H9 (cell line): ENCODE data around the gene ATP6V0A4. TPM values are rescaled to one million over a fixed set of nuclear protein-coding genes. Genes with fewer than 3 reads are reported as not detected.

Experiments
- DNase-seq: peaks from one replicate; pipeline ENCODE4 v3.0.0-alpha.2; 2017
- H2AFZ ChIP-seq: one replicate; pipeline ENCODE4 v1.6.1; 2013; ENCODE audit warnings: mild to moderate bottlenecking, low read length, control low read depth, moderate library complexity
- H2AK5ac ChIP-seq: 2 replicates; pipeline ENCODE4 v1.6.1; 2013; ENCODE audit warnings: low read length, control low read depth, mixed read lengths; ENCODE audit not compliant: insufficient read length
- H2BK120ac ChIP-seq: one replicate; pipeline ENCODE4 v1.6.1; 2013; ENCODE audit warnings: low read depth, mild to moderate bottlenecking, low read length, control low read depth, inconsistent platforms; ENCODE audit not compliant: poor library complexity, severe bottlenecking
- H2BK12ac ChIP-seq: 2 replicates; pipeline ENCODE4 v1.6.1; 2013; ENCODE audit warnings: low read length, control low read depth, mixed read lengths, low read depth; ENCODE audit not compliant: insufficient read length
- H2BK15ac ChIP-seq: 2 replicates; pipeline ENCODE4 v1.6.1; 2013; ENCODE audit warnings: low read depth, low read length, control low read depth
- H2BK20ac ChIP-seq: one replicate; pipeline ENCODE4 v1.6.1; 2013; ENCODE audit warnings: low read depth, mild to moderate bottlenecking, low read length, control low read depth, inconsistent platforms; ENCODE audit not compliant: poor library complexity, severe bottlenecking
- H2BK5ac ChIP-seq: 2 replicates; pipeline ENCODE4 v1.6.1; 2013; ENCODE audit warnings: low read length, control low read depth, mixed read lengths; ENCODE audit not compliant: insufficient read length
- H3K14ac ChIP-seq: 2 replicates; pipeline ENCODE4 v1.6.1; 2013; ENCODE audit warnings: low read length, control low read depth; ENCODE audit not compliant: insufficient read depth
- H3K18ac ChIP-seq: 2 replicates; pipeline ENCODE4 v1.6.1; 2013; ENCODE audit warnings: low read depth, mild to moderate bottlenecking, mixed read lengths, low read length, control low read depth; ENCODE audit not compliant: insufficient read length
- H3K23ac ChIP-seq: 2 replicates; pipeline ENCODE4 v1.6.1; 2013; ENCODE audit warnings: low read length, control low read depth, mixed read lengths, low read depth; ENCODE audit not compliant: insufficient read length
- H3K23me2 ChIP-seq: 2 replicates; pipeline ENCODE4 v1.6.1; 2013; ENCODE audit warnings: low read depth, mild to moderate bottlenecking, mixed read lengths, low read length, control low read depth; ENCODE audit not compliant: insufficient read length, poor library complexity, severe bottlenecking
- H3K27ac ChIP-seq: 2 replicates; pipeline ENCODE4 v1.5.1; 2013; ENCODE audit warnings: low read length, control low read depth, mixed read lengths, low read depth; ENCODE audit not compliant: insufficient read length
- H3K27me3 ChIP-seq: 2 replicates; pipeline ENCODE4 v1.6.1; 2013; ENCODE audit warnings: low read length, control low read depth, inconsistent platforms; ENCODE audit not compliant: insufficient read depth
- H3K4ac ChIP-seq: 2 replicates; pipeline ENCODE4 v1.6.1; 2013; ENCODE audit warnings: low read depth, mild to moderate bottlenecking, control low read depth, inconsistent platforms, low read length, moderate library complexity
- H3K4me1 ChIP-seq: 2 replicates; pipeline ENCODE4 v1.6.1; 2013; ENCODE audit warnings: low read length, control low read depth, inconsistent platforms; ENCODE audit not compliant: insufficient read depth
- H3K4me2 ChIP-seq: 2 replicates; pipeline ENCODE4 v1.6.1; 2013; ENCODE audit warnings: low read length, control low read depth, mixed read lengths; ENCODE audit not compliant: insufficient read length, insufficient read depth
- H3K56ac ChIP-seq: 2 replicates; pipeline ENCODE4 v1.6.1; 2013; ENCODE audit warnings: low read depth, mild to moderate bottlenecking, mixed read lengths, low read length, control low read depth; ENCODE audit not compliant: insufficient read length
- H3K79me1 ChIP-seq: 2 replicates; pipeline ENCODE4 v1.6.1; 2013; ENCODE audit warnings: low read depth, mild to moderate bottlenecking, moderate library complexity, low read length, control low read depth, inconsistent platforms; ENCODE audit not compliant: insufficient read depth, poor library complexity, severe bottlenecking
- H3K79me2 ChIP-seq: 2 replicates; pipeline ENCODE4 v1.6.1; 2013; ENCODE audit warnings: low read length, control low read depth, inconsistent platforms; ENCODE audit not compliant: insufficient read depth
- H3K9ac ChIP-seq: 2 replicates; pipeline ENCODE4 v1.6.1; 2013; ENCODE audit warnings: low read length, control low read depth, mixed read lengths; ENCODE audit not compliant: insufficient read length; ENCODE audit errors: extremely low read depth
- H3K9me3 ChIP-seq: one replicate; pipeline ENCODE4 v1.6.1; 2013; ENCODE audit warnings: low read depth, low read length, inconsistent platforms; ENCODE audit not compliant: control insufficient read depth
- H3T11ph ChIP-seq: one replicate; pipeline ENCODE4 v1.6.1; 2013; ENCODE audit warnings: mild to moderate bottlenecking, low read length, control low read depth, inconsistent platforms
- H4K20me1 ChIP-seq: one replicate; pipeline ENCODE4 v1.6.1; 2013; ENCODE audit not compliant: control insufficient read depth, insufficient read length, insufficient read depth
- H4K5ac ChIP-seq: 2 replicates; pipeline ENCODE4 v1.6.1; 2013; ENCODE audit warnings: low read depth, mild to moderate bottlenecking, mixed read lengths, low read length, control low read depth; ENCODE audit not compliant: insufficient read length
- H4K8ac ChIP-seq: replicated peaks from 2 replicates; pipeline ENCODE4 v1.6.1; 2013; ENCODE audit warnings: low read length, control low read depth, mixed read lengths, low read depth; ENCODE audit not compliant: insufficient read length
- H4K91ac ChIP-seq: 2 replicates; pipeline ENCODE4 v1.6.1; 2013; ENCODE audit warnings: low read depth, mild to moderate bottlenecking, moderate library complexity, mixed read lengths, low read length, control low read depth; ENCODE audit not compliant: insufficient read length
- H3K27ac Mint-ChIP-seq, 3 experiments: 2 replicates in 2 of 3; 3 replicates in 1 of 3; pipeline ENCODE4 v1.8.0; 2020 to 2021; ENCODE audit warnings: mixed read lengths in 3 of 3, mild to moderate bottlenecking in 1 of 3, moderate library complexity in 1 of 3
- H3K27me3 Mint-ChIP-seq: 2 replicates; pipeline ENCODE4 v1.8.0; 2021; ENCODE audit warnings: low read depth, mild to moderate bottlenecking, moderate library complexity, mixed read lengths
- H3K36me3 Mint-ChIP-seq, 3 experiments: 2 replicates in 2 of 3; 3 replicates in 1 of 3; pipeline ENCODE4 v1.8.0; 2020 to 2021; ENCODE audit warnings: low read depth in 3 of 3, mixed read lengths in 3 of 3; ENCODE audit not compliant: insufficient read depth in 1 of 3
- H3K4me1 Mint-ChIP-seq, 2 experiments: 2 replicates each; pipeline ENCODE4 v1.8.0; 2020; ENCODE audit warnings: mixed read lengths in 2 of 2
- H3K4me3 Mint-ChIP-seq, 2 experiments: 2 replicates in 1 of 2; 3 replicates in 1 of 2; pipeline ENCODE4 v1.8.0; 2020 to 2021; ENCODE audit warnings: mild to moderate bottlenecking in 2 of 2, mixed read lengths in 2 of 2, moderate library complexity in 1 of 2
- H3K9me3 Mint-ChIP-seq, 2 experiments: 2 replicates in 1 of 2; 3 replicates in 1 of 2; pipeline ENCODE4 v1.8.0; 2020; ENCODE audit warnings: mild to moderate bottlenecking in 2 of 2, mixed read lengths in 2 of 2, moderate library complexity in 1 of 2
- CTCF ChIP-seq: fragments of 200-600 bp; sonication (generic); conservative IDR thresholded peaks from 3 replicates; pipeline ENCODE4 v1.8.0; 2021; ENCODE audit warnings: antibody characterized with exemption, mild to moderate bottlenecking
- WGBS: extraction: QIAGEN DNeasy Blood & Tissue Kit; methylation state at CpG from one replicate; pipeline ENCODE4 v1.1.7; 2013; ENCODE audit warnings: missing lambda C conversion rate, low lambda C conversion rate, mixed read lengths; ENCODE audit not compliant: insufficient read length; ENCODE audit errors: extremely low coverage; 5-methylcytosine and 5-hydroxymethylcytosine counted together
- total RNA-seq: library from RNA; stranded (reverse); gene quantifications from 2 replicates; pipeline ENCODE4 v1.2.1, GENCODE V29; 2021

ATP6V0A4 gene
- total RNA-seq, 1 experiment from 2014 or later: 0.79 TPM

- Histone ChIP-seq H3K9ac (no peak overlapping the region), H2BK12ac (no peak overlapping the region), H3K27me3 (no peaks in the 10 kb centered on the region), H3K4ac (no peak overlapping the region), H3K18ac (no peak overlapping the region), H3K79me2 (no peaks in the 10 kb centered on the region), H4K20me1 (no peaks in the 10 kb centered on the region), H2AK5ac (no peak overlapping the region), H4K8ac (no peak overlapping the region), H2BK5ac (no peak overlapping the region), H2AFZ (no peak overlapping the region), H2BK20ac (no peak overlapping the region), H2BK15ac (no peak overlapping the region), H3K79me1 (no peaks in the 10 kb centered on the region), H3K23ac (no peak overlapping the region), H3K56ac (no peak overlapping the region), H3K27ac (no peak overlapping the region), H3K14ac (no peak overlapping the region), H3K4me2 (no peak overlapping the region), H4K5ac (no peak overlapping the region), H3K9me3 (no peaks in the 10 kb centered on the region), H3K23me2 (no peaks in the 10 kb centered on the region), H4K91ac (no peak overlapping the region), H2BK120ac (no peak overlapping the region), H3K4me1 (0 out of 2 replicates have a peak, but pooled peaks cover under 1% of the 10 kb centered on the region), H3T11ph (no peak overlapping the region)
- Mint-ChIP-seq H3K4me3 (no peak overlapping the region), H3K36me3 (peaks cover 0 to 4% (median 0%) of the 10 kb centered on the region in 3 experiments; a peak in 4 of 7 replicates), H3K27ac (no peak overlapping the region), H3K4me1 (peaks cover 20% of the 10 kb centered on the region in 2 experiments), H3K27me3 (no peaks in the 10 kb centered on the region), H3K9me3 (0 out of 5 replicates have a peak, but pooled peaks cover 0 to 2% of the 10 kb centered on the region in 2 experiments)
- no peak for DNase-seq
- TF ChIP-seq CTCF: no peak
- WGBS: no CpG with 5 or more reads among the region's 1 CpG
These were observed 58.1 kb downstream of the ATP6V0A4 start for GRCh38 chr7:138739859-138740258.
